Parathyroid adenoma (tissue), 2 donors: ENCODE results near the gene GNAI3.
A peak's percentile ranks its signal among the peaks of the same experiment; 100 is the strongest.

ENCODE experiments used
- H2AFZ ChIP-seq: fragments of 300-600 bp; sonication (generic); one replicate; pipeline ENCODE4 v1.7.0; 2017; ENCODE audit warnings: antibody characterized with exemption, mild to moderate bottlenecking
- H3K27ac ChIP-seq: fragments of 300-600 bp; sonication (generic); one replicate; pipeline ENCODE4 v1.7.0; 2017
- H3K27me3 ChIP-seq: fragments of 300-600 bp; sonication (generic); one replicate; pipeline ENCODE4 v1.7.0; 2017; ENCODE audit warnings: low read length; ENCODE audit not compliant: control insufficient read depth, insufficient read depth
- H3K36me3 ChIP-seq: fragments of 300-600 bp; sonication (generic); one replicate; pipeline ENCODE4 v1.7.0; 2017; ENCODE audit warnings: low read length; ENCODE audit not compliant: control insufficient read depth, insufficient read depth
- H3K4me1 ChIP-seq: fragments of 300-600 bp; sonication (generic); one replicate; pipeline ENCODE4 v1.7.0; 2017; ENCODE audit warnings: control low read depth
- H3K4me2 ChIP-seq: fragments of 300-600 bp; sonication (generic); one replicate; pipeline ENCODE4 v1.7.0; 2017; ENCODE audit warnings: low read length
- H3K4me3 ChIP-seq: fragments of 300-600 bp; sonication (generic); one replicate; pipeline ENCODE4 v1.7.0; 2017; ENCODE audit warnings: low read depth, low read length
- H3K79me2 ChIP-seq: fragments of 300-600 bp; sonication (generic); one replicate; pipeline ENCODE4 v1.7.0; 2017; ENCODE audit warnings: control low read depth
- H3K9ac ChIP-seq: fragments of 300-600 bp; sonication (generic); one replicate; pipeline ENCODE4 v1.7.0; 2017; ENCODE audit warnings: mild to moderate bottlenecking
- H3K9me3 ChIP-seq: fragments of 300-600 bp; sonication (generic); one replicate; pipeline ENCODE4 v1.7.0; 2017; ENCODE audit warnings: low read length; ENCODE audit not compliant: control insufficient read depth
- TF ChIP-seq, protein P1 (sequence below): fragments of 300-600 bp; sonication (generic); IDR thresholded peaks from one replicate; pipeline ENCODE4 v1.7.0; 2017; ENCODE audit warnings: antibody characterized with exemption, mild to moderate bottlenecking
- donor health status: primary hyperparathyroidism.

Gene GNAI3

DNA sequence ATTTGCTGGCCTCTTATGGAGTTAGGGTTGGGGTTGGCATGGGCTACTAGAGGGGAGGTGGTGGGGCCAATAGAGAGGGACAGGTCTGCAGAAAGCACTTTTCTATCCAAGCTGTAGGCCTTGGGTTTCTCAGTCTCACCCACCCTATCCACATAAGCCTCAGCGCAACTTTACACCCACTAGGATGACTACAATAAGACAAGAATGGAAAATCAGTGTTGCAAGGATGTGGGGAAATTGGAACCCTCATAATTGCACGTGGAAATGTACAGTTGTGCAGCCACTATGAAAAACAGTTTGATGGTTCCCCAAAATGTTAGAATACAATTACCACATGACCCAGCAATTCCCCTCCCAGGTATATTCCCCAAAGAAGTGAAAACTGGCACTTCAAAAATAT, 93.4 kb downstream of the GNAI3 start:
- Histone ChIP-seq H3K79me2 (no peaks in the 10 kb centered on the region), H3K36me3 (no peaks in the 10 kb centered on the region), H2AFZ (no peak overlapping the region)

DNA sequence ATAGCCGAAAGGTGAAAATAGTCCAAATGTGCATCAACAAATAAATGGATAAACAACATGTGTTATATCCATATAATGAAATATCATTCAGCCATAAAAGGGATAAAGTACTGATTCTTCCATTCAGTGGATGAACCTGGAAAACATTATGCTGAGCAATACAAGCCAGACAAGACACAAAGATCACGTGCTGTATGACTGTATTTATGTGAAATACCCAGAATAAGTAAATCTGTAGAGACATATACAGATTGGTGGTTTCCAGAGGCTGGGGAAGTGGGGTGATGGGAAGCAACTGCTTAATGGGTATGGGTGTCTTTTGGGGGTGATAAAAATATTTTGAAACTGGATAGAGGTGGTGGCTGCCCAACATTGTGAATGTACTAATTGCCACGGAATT, 94.2 kb downstream of the GNAI3 start:
- H3K9me3 ChIP-seq = no peaks in the 10 kb centered on the region
- H2AFZ ChIP-seq = no peak overlapping the region
- H3K9ac ChIP-seq = no peak overlapping the region
- H3K27ac ChIP-seq = no peak overlapping the region
- H3K4me2 ChIP-seq = no peak overlapping the region
- TF ChIP-seq, protein P1, sequence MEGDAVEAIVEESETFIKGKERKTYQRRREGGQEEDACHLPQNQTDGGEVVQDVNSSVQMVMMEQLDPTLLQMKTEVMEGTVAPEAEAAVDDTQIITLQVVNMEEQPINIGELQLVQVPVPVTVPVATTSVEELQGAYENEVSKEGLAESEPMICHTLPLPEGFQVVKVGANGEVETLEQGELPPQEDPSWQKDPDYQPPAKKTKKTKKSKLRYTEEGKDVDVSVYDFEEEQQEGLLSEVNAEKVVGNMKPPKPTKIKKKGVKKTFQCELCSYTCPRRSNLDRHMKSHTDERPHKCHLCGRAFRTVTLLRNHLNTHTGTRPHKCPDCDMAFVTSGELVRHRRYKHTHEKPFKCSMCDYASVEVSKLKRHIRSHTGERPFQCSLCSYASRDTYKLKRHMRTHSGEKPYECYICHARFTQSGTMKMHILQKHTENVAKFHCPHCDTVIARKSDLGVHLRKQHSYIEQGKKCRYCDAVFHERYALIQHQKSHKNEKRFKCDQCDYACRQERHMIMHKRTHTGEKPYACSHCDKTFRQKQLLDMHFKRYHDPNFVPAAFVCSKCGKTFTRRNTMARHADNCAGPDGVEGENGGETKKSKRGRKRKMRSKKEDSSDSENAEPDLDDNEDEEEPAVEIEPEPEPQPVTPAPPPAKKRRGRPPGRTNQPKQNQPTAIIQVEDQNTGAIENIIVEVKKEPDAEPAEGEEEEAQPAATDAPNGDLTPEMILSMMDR = no peak
- H3K36me3 ChIP-seq = no peaks in the 10 kb centered on the region
- H3K4me1 ChIP-seq = no peaks in the 10 kb centered on the region
- no peak overlapping the region for H3K4me3 ChIP-seq
- H3K79me2 ChIP-seq = no peaks in the 10 kb centered on the region
- H3K27me3 ChIP-seq = no peaks in the 10 kb centered on the region

More for the DNA sequence above, 93.4 kb downstream of the GNAI3 start:
- Histone ChIP-seq H3K9ac (no peak overlapping the region), H3K4me1 (no peaks in the 10 kb centered on the region), H3K27me3 (no peaks in the 10 kb centered on the region), H3K9me3 (no peaks in the 10 kb centered on the region), H3K27ac (no peak overlapping the region), H3K4me2 (no peak overlapping the region), H3K4me3 (no peak overlapping the region)
- TF ChIP-seq, protein P1 = no peak

DNA sequence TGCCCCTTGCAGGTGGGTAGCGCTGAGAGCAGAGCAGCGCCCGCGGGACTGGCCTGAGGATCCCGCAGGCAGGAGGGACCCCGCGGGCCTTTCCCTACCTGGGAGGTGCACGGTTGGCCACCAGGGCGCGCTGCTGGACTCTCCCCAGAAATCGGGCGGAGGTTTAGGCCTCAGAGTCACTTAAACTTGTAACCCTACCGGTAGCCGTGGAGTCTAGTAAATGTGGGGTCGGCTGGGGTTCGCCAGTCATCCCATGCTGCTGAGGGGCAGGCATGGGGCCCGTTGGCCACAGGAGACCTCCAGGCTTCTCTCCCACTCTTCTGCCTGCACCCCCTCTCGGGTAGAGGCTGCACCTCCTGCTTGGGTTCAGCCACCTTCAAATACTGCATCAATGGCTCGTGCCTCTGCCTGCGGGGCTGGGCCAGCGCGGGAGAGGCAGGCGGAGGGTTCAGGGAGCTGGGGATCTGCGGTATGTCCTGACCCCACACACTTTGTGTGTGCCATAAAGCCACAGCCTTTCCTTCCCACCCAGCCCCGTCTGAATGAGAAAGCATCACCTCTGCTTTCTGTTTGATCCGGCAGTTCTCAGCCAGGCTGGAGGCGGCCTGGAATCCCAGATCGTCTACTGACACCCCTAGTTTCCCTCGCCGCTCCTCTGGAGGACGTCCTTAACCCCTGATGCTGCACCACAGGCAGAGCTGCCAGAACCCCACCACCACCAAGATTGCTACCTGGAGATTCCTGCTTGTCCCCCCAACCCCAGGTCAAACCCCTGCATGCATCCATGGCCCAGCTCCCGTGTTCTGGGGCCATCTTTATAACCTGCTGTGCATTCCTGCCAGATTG, 95.2 kb downstream of the GNAI3 start:
- Histone ChIP-seq H3K27me3 (no peaks in the 10 kb centered on the region), H3K27ac (no peak overlapping the region), H3K79me2 (no peaks in the 10 kb centered on the region), H3K9ac (no peak overlapping the region), H3K36me3 (no peaks in the 10 kb centered on the region), H3K4me2 (no peak overlapping the region), H2AFZ (peak overlapping the region; percentile 69), H3K4me1 (no peaks in the 10 kb centered on the region), H3K9me3 (no peaks in the 10 kb centered on the region), H3K4me3 (no peak overlapping the region)
- TF ChIP-seq, protein P1 = peak; percentile 61

DNA sequence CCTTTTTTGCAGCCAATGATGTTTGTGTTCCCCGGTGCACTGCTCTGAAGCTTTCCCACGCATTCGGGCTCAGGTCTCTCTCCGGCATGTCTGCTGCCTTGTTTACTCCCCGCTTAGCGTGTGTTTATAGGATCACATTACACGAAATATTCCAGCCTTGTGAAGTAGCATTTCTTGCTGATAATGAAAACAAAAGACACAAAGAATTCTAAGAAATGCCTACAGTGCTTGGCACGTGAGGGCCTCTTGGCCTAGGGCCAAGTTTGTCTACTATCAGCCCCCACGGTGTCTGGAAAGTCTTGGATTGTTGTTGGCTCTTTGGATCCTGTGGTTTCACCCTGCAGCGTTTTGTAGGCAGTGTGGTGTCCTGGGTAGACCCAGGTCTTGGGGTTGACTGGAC, 96.3 kb downstream of the GNAI3 start:
- TF ChIP-seq, protein P1 = no peak
- no peak overlapping the region for H3K9ac ChIP-seq
- no peaks in the 10 kb centered on the region for H3K27me3 ChIP-seq
- peak overlapping the region; percentile 6 for H3K27ac ChIP-seq
- no peaks in the 10 kb centered on the region for H3K4me1 ChIP-seq
- peak overlapping the region; percentile 53 for H3K4me2 ChIP-seq
- H3K36me3 ChIP-seq = no peaks in the 10 kb centered on the region
- no peaks in the 10 kb centered on the region for H3K79me2 ChIP-seq
- H3K4me3 ChIP-seq = no peak overlapping the region
- H3K9me3 ChIP-seq = no peaks in the 10 kb centered on the region
- no peak overlapping the region for H2AFZ ChIP-seq

DNA sequence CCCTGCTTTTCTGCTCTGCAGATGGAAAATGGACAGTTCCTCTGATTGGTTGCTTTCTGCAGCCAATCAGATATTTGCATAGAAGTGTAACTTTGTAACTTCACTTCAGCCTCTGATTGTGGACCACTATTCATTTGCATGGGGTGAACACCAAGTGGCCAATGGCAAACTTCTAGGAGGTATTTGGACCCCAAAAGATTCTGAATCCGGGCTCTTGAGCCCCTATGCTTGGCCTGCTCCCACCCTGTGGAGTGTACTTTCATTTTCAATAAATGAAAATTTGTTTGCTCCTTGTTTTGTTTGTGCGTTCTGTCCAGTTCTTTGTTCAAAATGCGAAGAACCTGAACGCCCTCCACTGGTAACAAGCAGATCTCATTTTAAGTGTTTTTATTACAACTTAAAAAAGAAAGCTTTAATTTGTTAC, 101.1 kb downstream of the GNAI3 start:
- Histone ChIP-seq H3K9me3 (no peaks in the 10 kb centered on the region), H3K36me3 (no peaks in the 10 kb centered on the region), H3K4me2 (no peak overlapping the region), H2AFZ (peak overlapping the region; percentile 6), H3K4me3 (no peak overlapping the region), H3K4me1 (no peaks in the 10 kb centered on the region), H3K79me2 (no peaks in the 10 kb centered on the region), H3K9ac (no peak overlapping the region), H3K27me3 (no peaks in the 10 kb centered on the region), H3K27ac (no peak overlapping the region)
- TF ChIP-seq, protein P1 = peak; percentile 31
